ENCODE measurements around the gene ZBTB7C. TPM values are rescaled to one million over a fixed set of nuclear protein-coding genes. Genes with fewer than 3 reads are reported as not detected.

Gene ZBTB7C
- total RNA-seq, 6 donors from 2014 or later = 6.1 to 18.1 (median 12.2) TPM

GRCh38 chr18:48066225-48066652 lies 342.9 kb downstream of the ZBTB7C start:
- Histone ChIP-seq H3K27me3 (no peaks in the 10 kb centered on the region), H3K36me3 (no peaks in the 10 kb centered on the region), H3K27ac (no peak overlapping the region), H3K9me3 (no peaks in the 10 kb centered on the region), H3K4me3 (no peak overlapping the region), H3K4me1 (no peaks in the 10 kb centered on the region)
- ATAC-seq (ENCODE audit: low FRiP score in 2 of 2) = no peak
- WGBS, 2 donors = 75 to 84% methylated on average over 4 of the region's 4 CpGs
- TF ChIP-seq POLR2A (IDR thresholded peaks at IDR 0.05) (no peak), CTCF (IDR thresholded peaks at IDR 0.05) (no peak), POLR2AphosphoS5 (IDR thresholded peaks at IDR 0.05) (no peak), EP300 (IDR thresholded peaks at IDR 0.05) (no peak)
- no peak for DNase-seq

- Histone ChIP-seq H3K9me3 (no peaks in the 10 kb centered on the region), H3K27me3 (no peaks in the 10 kb centered on the region), H3K4me1 (no peaks in the 10 kb centered on the region), H3K4me3 (no peak overlapping the region), H3K27ac (no peak overlapping the region), H3K36me3 (no peaks in the 10 kb centered on the region)
- TF ChIP-seq CTCF (IDR thresholded peaks at IDR 0.05) (no peak), POLR2AphosphoS5 (IDR thresholded peaks at IDR 0.05) (no peak), POLR2A (IDR thresholded peaks at IDR 0.05) (no peak), EP300 (IDR thresholded peaks at IDR 0.05) (no peak)
- DNase-seq (no peak), ATAC-seq (ENCODE audit: low FRiP score in 2 of 2) (no peak)
- 69 to 93% methylated on average over 2 to 3 of the region's 3 CpGs for WGBS, 2 donors
Measured at GRCh38 chr18:48065601-48065995, 343.6 kb downstream of the ZBTB7C start.

- WGBS, 2 donors = 78 to 82% methylated on average over 6 to 10 of the region's 10 CpGs
- H3K27ac ChIP-seq = no peak overlapping the region
- ATAC-seq (ENCODE audit: low FRiP score in 2 of 2) = no peak
- H3K4me1 ChIP-seq = no peaks in the 10 kb centered on the region
- no peak for TF ChIP-seq POLR2A (IDR thresholded peaks at IDR 0.05)
- no peak for TF ChIP-seq POLR2AphosphoS5 (IDR thresholded peaks at IDR 0.05)
- H3K36me3 ChIP-seq = no peaks in the 10 kb centered on the region
- no peaks in the 10 kb centered on the region for H3K9me3 ChIP-seq
- peak in 1 of 2 donors; percentile 31 for DNase-seq
- H3K4me3 ChIP-seq = no peak overlapping the region
- no peaks in the 10 kb centered on the region for H3K27me3 ChIP-seq
Measured at GRCh38 chr18:48064978-48065600, 344.1 kb downstream of the ZBTB7C start.

GRCh38 chr18:48061781-48062570 lies 347.2 kb downstream of the ZBTB7C start:
- Histone ChIP-seq H3K36me3 (no peaks in the 10 kb centered on the region), H3K27ac (no peak overlapping the region), H3K27me3 (no peaks in the 10 kb centered on the region), H3K4me1 (no peaks in the 10 kb centered on the region), H3K9me3 (no peaks in the 10 kb centered on the region), H3K4me3 (no peak overlapping the region)
- DNase-seq = no peak
- no peak for ATAC-seq (ENCODE audit: low FRiP score in 2 of 2)
- 92 to 93% methylated on average over 7 of the region's 7 CpGs for WGBS, 2 donors
- TF ChIP-seq CTCF (IDR thresholded peaks at IDR 0.05) (no peak), POLR2AphosphoS5 (IDR thresholded peaks at IDR 0.05) (no peak), EP300 (IDR thresholded peaks at IDR 0.05) (no peak), POLR2A (IDR thresholded peaks at IDR 0.05) (no peak)

GRCh38 chr18:48060970-48061369 lies 348.2 kb downstream of the ZBTB7C start:
- H3K27ac ChIP-seq = no peak overlapping the region
- no peak overlapping the region for H3K4me3 ChIP-seq
- no peaks in the 10 kb centered on the region for H3K4me1 ChIP-seq
- no peaks in the 10 kb centered on the region for H3K36me3 ChIP-seq
- 71 to 72% methylated on average over 3 of the region's 3 CpGs for WGBS, 2 donors
- ATAC-seq (ENCODE audit: low FRiP score in 2 of 2) (no peak), DNase-seq (no peak)
- no peaks in the 10 kb centered on the region for H3K27me3 ChIP-seq
- TF ChIP-seq CTCF (IDR thresholded peaks at IDR 0.05) = no peak
- no peak for TF ChIP-seq POLR2AphosphoS5 (IDR thresholded peaks at IDR 0.05)
- no peak for TF ChIP-seq POLR2A (IDR thresholded peaks at IDR 0.05)
- no peak for TF ChIP-seq EP300 (IDR thresholded peaks at IDR 0.05)
- no peaks in the 10 kb centered on the region for H3K9me3 ChIP-seq
